Smooth muscle cell (in vitro differentiated cells): ENCODE results near the gene GRAMD1C. TPM values are rescaled to one million over a fixed set of nuclear protein-coding genes. Genes with fewer than 3 reads are reported as not detected.

Experiments used
- DNase-seq: peaks from one replicate; lab custom pipeline; 2025; ENCODE audit not compliant: unreplicated experiment; lab: John Stamatoyannopoulos, UW
- H2AFZ ChIP-seq: fragments of 200-600 bp; sonication (generic); 2 replicates; pipeline ENCODE4 v1.6.0; 2016; ENCODE audit warnings: antibody characterized with exemption, low read depth, mild to moderate bottlenecking
- H3F3A ChIP-seq: fragments of 200-600 bp; sonication (generic); 2 replicates; pipeline ENCODE4 v1.6.0; 2017; ENCODE audit warnings: antibody characterized with exemption, low read depth
- H3K27ac ChIP-seq: fragments of 200-600 bp; sonication (generic); 2 replicates; pipeline ENCODE4 v1.5.1; 2016; ENCODE audit warnings: low read depth, mild to moderate bottlenecking
- H3K27me3 ChIP-seq: fragments of 200-600 bp; sonication (generic); 2 replicates; pipeline ENCODE4 v1.6.1; 2016; ENCODE audit warnings: low read depth, mild to moderate bottlenecking
- H3K36me3 ChIP-seq: fragments of 200-600 bp; sonication (generic); 2 replicates; pipeline ENCODE4 v1.5.1; 2016; ENCODE audit warnings: low read depth
- H3K4me1 ChIP-seq: fragments of 200-600 bp; sonication (generic); 2 replicates; pipeline ENCODE4 v1.5.1; 2016; ENCODE audit warnings: low read depth
- H3K4me2 ChIP-seq: fragments of 200-600 bp; sonication (generic); 2 replicates; pipeline ENCODE4 v1.6.0; 2016; ENCODE audit warnings: mild to moderate bottlenecking
- H3K4me3 ChIP-seq: fragments of 200-600 bp; sonication (generic); 2 replicates; pipeline ENCODE4 v1.5.1; 2016; ENCODE audit warnings: mild to moderate bottlenecking
- H3K79me2 ChIP-seq: fragments of 200-600 bp; sonication (generic); 2 replicates; pipeline ENCODE4 v1.6.0; 2016; ENCODE audit warnings: low read depth, mild to moderate bottlenecking
- H3K9ac ChIP-seq: fragments of 200-600 bp; sonication (generic); 2 replicates; pipeline ENCODE4 v1.6.0; 2016; ENCODE audit warnings: low read depth
- H3K9me3 ChIP-seq: fragments of 200-600 bp; sonication (generic); replicated peaks from 2 replicates; pipeline ENCODE4 v1.5.1; 2016; ENCODE audit warnings: low read depth
- H4K20me1 ChIP-seq: fragments of 200-600 bp; sonication (generic); 2 replicates; pipeline ENCODE4 v1.6.0; 2016; ENCODE audit warnings: low read depth
- CTCF ChIP-seq: fragments of 200-600 bp; sonication (generic); IDR thresholded peaks from 2 replicates; pipeline ENCODE4 v1.5.1; 2017; ENCODE audit warnings: borderline replicate concordance, mild to moderate bottlenecking, antibody characterized with exemption; ENCODE audit not compliant: insufficient read depth, poor library complexity, severe bottlenecking
- WGBS: methylation state at CpG from one replicate; pipeline ENCODE4 v1.1.7; 2016; ENCODE audit warnings: low lambda C conversion rate; 5-methylcytosine and 5-hydroxymethylcytosine counted together
- polyA plus RNA-seq: library from polyadenylated mRNA; unstranded; fragments of >200 nt; fragmentation: Nextera tagmentation; extraction: Ambion mirVana; gene quantifications from 2 replicates; pipeline ENCODE4 v1.2.1, GENCODE V29; 2016
- total RNA-seq: library from RNA; depleted of rRNA; stranded (reverse); fragments of >200 nt; gene quantifications from 2 replicates; pipeline ENCODE4 v1.2.3, GENCODE V29; 2014

GRAMD1C gene
- total and polyA plus RNA-seq, 2 experiments from 2014 or later, result 1.8 to 1.9 TPM

GRCh38 chr3:113878403-113878802 is 39.8 kb downstream of the GRAMD1C start:
- Histone ChIP-seq H3K9me3 (no peaks in the 10 kb centered on the region), H3K9ac (no peak overlapping the region), H3K79me2 (no peaks in the 10 kb centered on the region), H2AFZ (no peak overlapping the region), H3F3A (no peaks in the 10 kb centered on the region), H3K27ac (no peak overlapping the region), H3K4me3 (no peak overlapping the region), H3K4me1 (no peaks in the 10 kb centered on the region), H4K20me1 (no peaks in the 10 kb centered on the region), H3K36me3 (no peaks in the 10 kb centered on the region), H3K27me3 (no peaks in the 10 kb centered on the region), H3K4me2 (no peak overlapping the region)
- TF ChIP-seq CTCF, result no peak
- DNase-seq, result no peak
- 90% methylated on average over 3 of the region's 3 CpGs for WGBS

- H3F3A ChIP-seq, result no peaks in the 10 kb centered on the region
- no peaks in the 10 kb centered on the region for H3K9me3 ChIP-seq
- H3K9ac ChIP-seq, result no peak overlapping the region
- H3K4me2 ChIP-seq, result no peak overlapping the region
- no peaks in the 10 kb centered on the region for H3K4me1 ChIP-seq
- H3K79me2 ChIP-seq, result no peaks in the 10 kb centered on the region
- DNase-seq, result no peak
- H3K27ac ChIP-seq, result no peak overlapping the region
- peaks cover 2% of the 10 kb centered on the region for H3K36me3 ChIP-seq
- H4K20me1 ChIP-seq, result no peaks in the 10 kb centered on the region
- no peaks in the 10 kb centered on the region for H3K27me3 ChIP-seq
- WGBS, result 96% methylated on average over 9 of the region's 30 CpGs
- H3K4me3 ChIP-seq, result no peak overlapping the region
- no peak for TF ChIP-seq CTCF
- no peak overlapping the region for H2AFZ ChIP-seq
Measured at GRCh38 chr3:113885050-113885449, 46.5 kb downstream of the GRAMD1C start.

- H3F3A ChIP-seq, result no peaks in the 10 kb centered on the region
- TF ChIP-seq CTCF, result no peak
- no peaks in the 10 kb centered on the region for H3K4me1 ChIP-seq
- H3K79me2 ChIP-seq, result no peaks in the 10 kb centered on the region
- H3K4me2 ChIP-seq, result no peak overlapping the region
- H3K27me3 ChIP-seq, result no peaks in the 10 kb centered on the region
- no peak overlapping the region for H3K27ac ChIP-seq
- DNase-seq, result no peak
- H4K20me1 ChIP-seq, result no peaks in the 10 kb centered on the region
- H3K9me3 ChIP-seq, result no peaks in the 10 kb centered on the region
- whole genome bisulfite sequencing, result 80% methylated on average over 8 of the region's 8 CpGs
- H2AFZ ChIP-seq, result no peak overlapping the region
- H3K4me3 ChIP-seq, result no peak overlapping the region
- no peaks in the 10 kb centered on the region for H3K36me3 ChIP-seq
- H3K9ac ChIP-seq, result no peak overlapping the region
Measured at GRCh38 chr3:113890256-113890900, 51.8 kb downstream of the GRAMD1C start.

- WGBS, result 89% methylated on average over 4 of the region's 4 CpGs
- H4K20me1 ChIP-seq, result no peaks in the 10 kb centered on the region
- no peak overlapping the region for H3K9ac ChIP-seq
- H3F3A ChIP-seq, result no peaks in the 10 kb centered on the region
- TF ChIP-seq CTCF, result no peak
- no peak for DNase-seq
- no peaks in the 10 kb centered on the region for H3K36me3 ChIP-seq
- no peaks in the 10 kb centered on the region for H3K79me2 ChIP-seq
- no peaks in the 10 kb centered on the region for H3K27me3 ChIP-seq
- H3K27ac ChIP-seq, result no peak overlapping the region
- H3K4me1 ChIP-seq, result no peaks in the 10 kb centered on the region
- no peak overlapping the region for H3K4me2 ChIP-seq
- H2AFZ ChIP-seq, result no peak overlapping the region
- H3K9me3 ChIP-seq, result no peaks in the 10 kb centered on the region
- no peak overlapping the region for H3K4me3 ChIP-seq
Measured at GRCh38 chr3:113894927-113895326, 56.3 kb downstream of the GRAMD1C start.
